H1 (cell line): ENCODE measurements around the gene PRIMPOL. TPM values are rescaled to one million over a fixed set of nuclear protein-coding genes. Genes with fewer than 3 reads are reported as not detected.

ENCODE experiments used
- CTCF ChIA-PET: fragments of 300-600 bp; sonication (Branson Sonifier 250); formaldehyde crosslinking; loops from one replicate; lab custom pipeline; 2021; ENCODE audit not compliant: partially characterized antibody; lab: Charles Lee
- POLR2A ChIA-PET: fragments of 300-600 bp; sonication (Branson Sonifier 250); formaldehyde crosslinking; loops from one replicate; lab custom pipeline; 2021; ENCODE audit warnings: inconsistent platforms; ENCODE audit not compliant: partially characterized antibody; lab: Charles Lee
- DNase-seq, 2 experiments: peaks; one replicate each; pipeline versions ENCODE4 v3.0.0 to v3.0.0-alpha.2; 2010 to 2022; ENCODE audit warnings: low spot score in 2 of 2, low read depth in 1 of 2, mixed read lengths in 1 of 2
- FAIRE-seq: peaks from 2 replicates; lab custom pipeline; 2011; peaks lifted over from hg19 to GRCh38; lab: Jason Lieb, UNC
- H2AFZ ChIP-seq: 2 replicates; pipeline ENCODE4 v1.8.1; 2012; ENCODE audit warnings: low read length, inconsistent platforms
- H2AK5ac ChIP-seq: 2 replicates; pipeline ENCODE4 v1.6.1; 2013; ENCODE audit warnings: low read depth, low read length
- H2BK120ac ChIP-seq: replicated peaks from 2 replicates; pipeline ENCODE3; 2013; ENCODE audit warnings: low read depth, low read length, inconsistent platforms
- H2BK12ac ChIP-seq: 2 replicates; pipeline ENCODE4 v1.6.1; 2013; ENCODE audit warnings: low read depth, low read length
- H2BK15ac ChIP-seq: 2 replicates; pipeline ENCODE4 v1.6.1; 2013; ENCODE audit warnings: low read length
- H2BK20ac ChIP-seq: 2 replicates; pipeline ENCODE4 v1.6.1; 2013; ENCODE audit warnings: low read length
- H2BK5ac ChIP-seq: 2 replicates; pipeline ENCODE4 v1.6.1; 2013; ENCODE audit warnings: low read depth, low read length
- H3K14ac ChIP-seq: 2 replicates; pipeline ENCODE4 v1.6.1; 2013; ENCODE audit warnings: inconsistent platforms; ENCODE audit not compliant: insufficient read length
- H3K18ac ChIP-seq: 2 replicates; pipeline ENCODE4 v1.6.1; 2013; ENCODE audit warnings: low read length; ENCODE audit errors: extremely low read depth
- H3K23ac ChIP-seq: 2 replicates; pipeline ENCODE4 v1.6.1; 2013; ENCODE audit warnings: inconsistent platforms; ENCODE audit not compliant: insufficient read length
- H3K23me2 ChIP-seq: 2 replicates; pipeline ENCODE4 v1.6.1; 2013; ENCODE audit warnings: low read depth, low read length
- H3K27ac ChIP-seq: 2 replicates; pipeline ENCODE4 v1.6.1; 2011; ENCODE audit warnings: low read depth, low read length, inconsistent platforms
- H3K27me3 ChIP-seq, 4 experiments: replicated peaks in 1 of 4; 1 replicate in 1 of 4; 2 replicates in 3 of 4; pipeline versions ENCODE4 v1.6.1 to v1.8.1; 2011 to 2013; ENCODE audit warnings: low read length in 3 of 4, mild to moderate bottlenecking in 3 of 4, inconsistent platforms in 2 of 4, mixed read lengths in 2 of 4, moderate library complexity in 1 of 4; ENCODE audit not compliant: control insufficient read depth in 3 of 4, insufficient read depth in 3 of 4; ENCODE audit errors: extremely low read depth in 1 of 4
- H3K36me3 ChIP-seq, 4 experiments: 2 replicates each; pipeline versions ENCODE4 v1.6.1 to v1.8.1; 2011 to 2013; ENCODE audit warnings: mild to moderate bottlenecking in 4 of 4, low read length in 3 of 4, moderate library complexity in 2 of 4, control low read depth in 1 of 4, inconsistent platforms in 1 of 4; ENCODE audit not compliant: insufficient read depth in 4 of 4, control insufficient read depth in 2 of 4
- H3K4ac ChIP-seq: replicated peaks from 2 replicates; pipeline ENCODE3; 2013; ENCODE audit warnings: low read length, low read depth, mixed read lengths, inconsistent platforms; ENCODE audit not compliant: insufficient read length
- H3K4me1 ChIP-seq, 4 experiments: replicated peaks in 1 of 4; 1 replicate in 1 of 4; 2 replicates in 3 of 4; pipeline versions ENCODE4 v1.6.1 to v1.8.1; 2011 to 2013; ENCODE audit warnings: low read length in 3 of 4, inconsistent platforms in 2 of 4, mixed read lengths in 1 of 4; ENCODE audit not compliant: insufficient read depth in 4 of 4, control insufficient read depth in 3 of 4
- H3K4me2 ChIP-seq, 2 experiments: 2 replicates each; pipeline versions ENCODE4 v1.6.1 to v1.8.1; 2011 to 2013; ENCODE audit warnings: low read depth in 2 of 2, low read length in 2 of 2, control low read depth in 1 of 2, inconsistent platforms in 1 of 2, mild to moderate bottlenecking in 1 of 2; ENCODE audit not compliant: insufficient read depth in 1 of 2
- H3K4me3 ChIP-seq, 4 experiments: fragments of 200-600, 300-600 bp in 1 of 4; sonication (generic), shearing (Covaris generic), sonication (Bioruptor Twin) in 1 of 4; 2 replicates each; pipeline versions ENCODE4 v1.5.1 to v1.8.1; 2011 to 2016; ENCODE audit warnings: low read length in 4 of 4, low read depth in 3 of 4, control low read depth in 2 of 4, inconsistent platforms in 2 of 4, mild to moderate bottlenecking in 2 of 4, mixed read lengths in 1 of 4, moderate library complexity in 1 of 4; ENCODE audit not compliant: insufficient read depth in 2 of 4; ENCODE audit errors: extremely low read depth in 1 of 4
- H3K56ac ChIP-seq: replicated peaks from 2 replicates; pipeline ENCODE3; 2013; ENCODE audit warnings: low read depth, mild to moderate bottlenecking, mixed read lengths, low read length, inconsistent platforms; ENCODE audit not compliant: insufficient read length
- H3K79me1 ChIP-seq: 2 replicates; pipeline ENCODE4 v1.6.1; 2013; ENCODE audit warnings: low read depth, low read length, control low read depth
- H3K79me2 ChIP-seq, 2 experiments: 2 replicates each; pipeline versions ENCODE4 v1.6.1 to v1.8.1; 2012 to 2013; ENCODE audit warnings: low read length in 2 of 2, mild to moderate bottlenecking in 2 of 2, inconsistent platforms in 1 of 2; ENCODE audit not compliant: insufficient read depth in 2 of 2, control insufficient read depth in 1 of 2
- H3K9ac ChIP-seq, 4 experiments: replicated peaks in 1 of 4; 1 replicate in 1 of 4; 2 replicates in 3 of 4; pipeline versions ENCODE4 v1.6.1 to v1.8.1; 2011 to 2013; ENCODE audit warnings: low read depth in 3 of 4, low read length in 3 of 4, control low read depth in 2 of 4, mild to moderate bottlenecking in 2 of 4, moderate library complexity in 2 of 4, inconsistent platforms in 1 of 4; ENCODE audit errors: extremely low read depth in 1 of 4
- H3K9me3 ChIP-seq, 2 experiments: 2 replicates each; pipeline versions ENCODE4 v1.6.1 to v1.8.1; 2012 to 2013; ENCODE audit warnings: mild to moderate bottlenecking in 2 of 2, moderate library complexity in 2 of 2, control low read depth in 1 of 2, inconsistent platforms in 1 of 2, low read depth in 1 of 2, low read length in 1 of 2, mixed read lengths in 1 of 2; ENCODE audit not compliant: insufficient read depth in 2 of 2
- H4K20me1 ChIP-seq, 2 experiments: replicated peaks in 1 of 2; 2 replicates each; pipeline versions ENCODE3 to v1.8.1; 2011 to 2013; ENCODE audit warnings: inconsistent platforms in 2 of 2, low read length in 2 of 2, mild to moderate bottlenecking in 1 of 2; ENCODE audit not compliant: insufficient read depth in 2 of 2, control insufficient read depth in 1 of 2
- H4K5ac ChIP-seq: 2 replicates; pipeline ENCODE4 v1.6.1; 2013; ENCODE audit warnings: low read length, low read depth, mixed read lengths, inconsistent platforms; ENCODE audit not compliant: insufficient read length
- H4K8ac ChIP-seq: 2 replicates; pipeline ENCODE4 v1.8.0; 2013; ENCODE audit warnings: mild to moderate bottlenecking, moderate library complexity, low read length, inconsistent platforms; ENCODE audit not compliant: insufficient read depth; ENCODE audit errors: extremely low read depth
- H4K91ac ChIP-seq: replicated peaks from 2 replicates; pipeline ENCODE3; 2013; ENCODE audit warnings: low read length, mixed read lengths, inconsistent platforms; ENCODE audit not compliant: insufficient read length
- POLR2A ChIP-seq, 2 experiments: IDR thresholded peaks; 1 replicate in 1 of 2; 2 replicates in 1 of 2; pipeline ENCODE4 v1.6.1; 2011; ENCODE audit warnings: low read depth in 2 of 2, low read length in 2 of 2, mild to moderate bottlenecking in 2 of 2; ENCODE audit errors: control extremely low read depth in 1 of 2
- YY1 ChIP-seq: IDR thresholded peaks from 2 replicates; pipeline ENCODE4 v1.6.1; 2011; ENCODE audit warnings: low read depth, mild to moderate bottlenecking, low read length
- WGBS, 2 experiments: shearing (Covaris generic) in 1 of 2; methylation state at CpG; one replicate each; pipeline versions ENCODE4 v1.1.6 to v1.1.7; 2013 to 2015; ENCODE audit warnings: low lambda C conversion rate in 2 of 2, mixed read lengths in 2 of 2, inconsistent platforms in 1 of 2, low coverage in 1 of 2, missing lambda C conversion rate in 1 of 2; ENCODE audit not compliant: insufficient replicate concordance in 2 of 2, insufficient coverage in 1 of 2, insufficient read length in 1 of 2; ENCODE audit errors: extremely low coverage in 1 of 2, missing lambda C conversion rate in 1 of 2; 5-methylcytosine and 5-hydroxymethylcytosine counted together
- polyA plus RNA-seq, 7 experiments: library from polyadenylated mRNA; depleted of rRNA in 3 of 7; stranded (reverse) in 5 of 7; unstranded in 2 of 7; fragments of >200 nt in 5 of 7; fragments of 200-250 nt in 2 of 7; gene quantifications; 1 replicate in 5 of 7; 2 replicates in 1 of 7; 4 replicates in 1 of 7; pipeline versions ENCODE4 v1.2.1 to v1.2.3, GENCODE V29; 2011 to 2013; ENCODE audit warnings: missing spikeins in 2 of 7, mixed read lengths in 2 of 7
- total RNA-seq: library from RNA; stranded (reverse); fragmentation: NEBNext Ultra II Directional; extraction: Animal tissue kit (Norgen Biotek cat#: 25700); gene quantifications from 2 replicates; pipeline ENCODE4 v1.2.1, GENCODE V29; 2021

PRIMPOL gene
- total and polyA plus RNA-seq, 2 of the 8 experiments (the other 6 are each of a cell fraction or from before 2014, with no cell fraction given): 4.4 to 6.7 TPM

DNA sequence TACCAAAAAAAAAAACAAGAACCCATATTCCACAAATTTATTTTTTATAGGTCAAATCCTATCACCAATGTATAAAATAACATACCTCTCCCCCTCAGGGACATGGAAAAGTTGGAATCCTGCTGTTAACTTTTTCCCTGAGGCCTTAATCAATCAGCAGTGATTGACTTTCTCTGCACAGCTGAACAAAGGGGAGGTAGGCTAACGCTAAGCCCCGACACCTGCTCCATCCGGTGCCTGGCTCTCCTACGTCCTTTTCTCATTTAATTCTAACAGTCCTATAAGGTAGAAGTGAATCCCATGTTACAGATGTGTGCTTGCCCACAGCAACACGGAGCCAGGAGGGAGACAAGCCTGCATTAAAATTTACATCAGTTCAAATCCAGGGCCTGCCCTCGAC, 81.5 kb downstream of the PRIMPOL start:
- Histone ChIP-seq H2BK5ac (no peak overlapping the region), H3K79me2 (peaks cover 8 to 70% of the 10 kb centered on the region in 2 experiments), H3K79me1 (peaks cover 4% of the 10 kb centered on the region; the same call in 1 of the 2 replicates), H3K56ac (no peak overlapping the region), H4K91ac (no peak overlapping the region), H3K4me3 (no peak overlapping the region), H3K4ac (no peak overlapping the region), H2AK5ac (no peak overlapping the region), H2AFZ (no peak overlapping the region), H3K4me2 (peak overlapping the region in 1 of 2 experiments; percentile 78; a peak in 2 of 4 replicates), H4K20me1 (peaks cover 2 to 11% of the 10 kb centered on the region in 2 experiments), H4K8ac (no peak overlapping the region), H3K14ac (no peak overlapping the region), H3K27ac (no peak overlapping the region), H3K9ac (no peak overlapping the region; a peak in 1 of 7 replicates), H3K18ac (no peak overlapping the region), H2BK15ac (no peak overlapping the region), H4K5ac (no peak overlapping the region), H3K27me3 (no peaks in the 10 kb centered on the region), H2BK120ac (no peak overlapping the region), H3K23me2 (peaks cover 1% of the 10 kb centered on the region; the same call in 1 of the 2 replicates), H3K4me1 (peaks cover 0 to 8% (median 3%) of the 10 kb centered on the region in 4 experiments; a peak in 4 of 7 replicates), H3K23ac (no peak overlapping the region), H2BK20ac (no peak overlapping the region), H3K36me3 (peaks cover 22 to 51% (median 36%) of the 10 kb centered on the region in 4 experiments), H2BK12ac (no peak overlapping the region), H3K9me3 (no peaks in the 10 kb centered on the region)
- POLR2A ChIA-PET: interaction anchor here (0.5 to 1.3 kb wide), 3 partner anchors 18 to 1982 kb away, joined by 3 read pairs; no protein-coding TSS in a partner anchor
- CTCF ChIA-PET: interaction anchor here (1.3 to 2.2 kb wide), 2 partner anchors 11 to 87 kb away, joined by 3 to 5 read pairs; no protein-coding TSS in a partner anchor
- 89% methylated on average over 6 of the region's 6 CpGs; no CpG with 5 or more reads in 1 of the 2 experiments for WGBS, 2 experiments
- FAIRE-seq (no peak), DNase-seq (no peak)
- TF ChIP-seq YY1 (no peak), POLR2A (IDR thresholded peaks at IDR 0.05; ENCODE audit: control extremely low read depth in 1 of 2, low read depth in 2 of 2, low read length in 2 of 2) (peak in 1 of 2 experiments; percentile 26; a peak in 1 of 3 replicates)
